Measurements from ENCODE around the gene ARHGDIB. TPM values are rescaled to one million over a fixed set of nuclear protein-coding genes. Genes with fewer than 3 reads are reported as not detected.

Gene ARHGDIB
- total RNA-seq, 1 experiment from 2014 or later = 4.3 TPM

- BruUV-seq (replicated peaks) = no TSS peak
- no peak for ATAC-seq
- no peak overlapping the region for H3K9ac ChIP-seq (ENCODE audit: low read length)
- DNase-seq (ENCODE audit: low read depth, low spot score) = no peak
- ChIA-PET CTCF (no interaction called here), RAD21 (ENCODE audit: low non-redundant PET in 1 of 2, low total read pairs in 2 of 2, uncharacterized antibody in 2 of 2, unreplicated experiment in 2 of 2) (no interaction called here), POLR2A (no interaction called here)
- peak overlapping the region; percentile 41 for H2AFZ ChIP-seq (ENCODE audit: low read depth, low read length, poor library complexity, severe bottlenecking)
- TF ChIP-seq SRF (IDR thresholded peaks at IDR 0.05; ENCODE audit: low read depth) (no peak), SIN3A (IDR thresholded peaks at IDR 0.05; ENCODE audit: low read depth) (no peak), ZFX (IDR thresholded peaks at IDR 0.05) (no peak), CEBPB (IDR thresholded peaks at IDR 0.05; ENCODE audit: low read depth) (no peak), RAD21 (IDR thresholded peaks at IDR 0.05; ENCODE audit: low read depth) (no peak), FOSL1 (IDR thresholded peaks at IDR 0.05; ENCODE audit: low read depth) (no peak)
- H3K9me2 ChIP-seq (ENCODE audit: insufficient read depth) = no peaks in the 10 kb centered on the region; the same call in 1 of the 2 replicates
- H3K36me3 ChIP-seq (ENCODE audit: control insufficient read depth in 1 of 2, insufficient read depth in 2 of 2, low read length in 2 of 2) = no peaks in the 10 kb centered on the region
- H3K4me2 ChIP-seq (ENCODE audit: low read length) = no peak overlapping the region
- no peak overlapping the region for H3K27ac ChIP-seq (ENCODE audit: low read depth, low read length)
- H3K4me3 ChIP-seq (replicated peaks in 1 of 2; ENCODE audit: low read depth in 1 of 2, low read length in 2 of 2) = no peak overlapping the region
- intact Hi-C loops (cut with micrococcal nuclease) = no loop called here
- no peaks in the 10 kb centered on the region for H4K20me1 ChIP-seq (ENCODE audit: insufficient read depth)
- peaks cover 20 to 48% of the 10 kb centered on the region in 2 experiments for H3K4me1 ChIP-seq (ENCODE audit: control insufficient read depth in 1 of 2, insufficient read depth in 2 of 2, low read length in 2 of 2)
- H3K79me2 ChIP-seq (ENCODE audit: insufficient read depth, low read length) = no peaks in the 10 kb centered on the region
- no peaks in the 10 kb centered on the region for H3K9me3 ChIP-seq (ENCODE audit: control insufficient read depth in 1 of 2, insufficient read depth in 1 of 2, low read depth in 1 of 2, low read length in 2 of 2)
- H3K27me3 ChIP-seq (ENCODE audit: insufficient read depth, low read length) = no peaks in the 10 kb centered on the region
Observed at GRCh38 chr12:14949631-14950030, 11.8 kb downstream of the ARHGDIB start.

GRCh38 chr12:14948672-14949071 lies 12.7 kb downstream of the ARHGDIB start:
- Histone ChIP-seq H3K27ac (ENCODE audit: low read depth, low read length) (no peak overlapping the region), H2AFZ (ENCODE audit: low read depth, low read length, poor library complexity, severe bottlenecking) (peak overlapping the region; percentile 51), H3K9me3 (ENCODE audit: control insufficient read depth in 1 of 2, insufficient read depth in 1 of 2, low read depth in 1 of 2, low read length in 2 of 2) (no peaks in the 10 kb centered on the region), H3K79me2 (ENCODE audit: insufficient read depth, low read length) (no peaks in the 10 kb centered on the region), H3K9me2 (ENCODE audit: insufficient read depth) (no peaks in the 10 kb centered on the region; the same call in 1 of the 2 replicates), H3K27me3 (ENCODE audit: insufficient read depth, low read length) (no peaks in the 10 kb centered on the region), H3K4me2 (ENCODE audit: low read length) (peak overlapping the region; percentile 19), H4K20me1 (ENCODE audit: insufficient read depth) (no peaks in the 10 kb centered on the region), H3K4me1 (ENCODE audit: control insufficient read depth in 1 of 2, insufficient read depth in 2 of 2, low read length in 2 of 2) (peaks cover 20 to 48% of the 10 kb centered on the region in 2 experiments), H3K4me3 (replicated peaks in 1 of 2; ENCODE audit: low read depth in 1 of 2, low read length in 2 of 2) (no peak overlapping the region), H3K9ac (ENCODE audit: low read length) (no peak overlapping the region), H3K36me3 (ENCODE audit: control insufficient read depth in 1 of 2, insufficient read depth in 2 of 2, low read length in 2 of 2) (no peaks in the 10 kb centered on the region)
- TF ChIP-seq POLR2A (IDR thresholded peaks at IDR 0.05; ENCODE audit: borderline replicate concordance, extremely low read depth, insufficient read depth, insufficient read length) (no peak), ELF1 (IDR thresholded peaks at IDR 0.05; ENCODE audit: borderline replicate concordance, low read depth) (peak; percentile 18; the same call in 1 of the 2 replicates), SRF (IDR thresholded peaks at IDR 0.05; ENCODE audit: low read depth) (peak; percentile 92)
- ATAC-seq (no peak), DNase-seq (ENCODE audit: low read depth, low spot score) (no peak)
- no TSS peak for BruUV-seq (replicated peaks)
- ChIA-PET RAD21 (ENCODE audit: low non-redundant PET in 1 of 2, low total read pairs in 2 of 2, uncharacterized antibody in 2 of 2, unreplicated experiment in 2 of 2) (no interaction called here), CTCF (no interaction called here), POLR2A (no interaction called here)
- intact Hi-C loops (cut with micrococcal nuclease) = no loop called here
